SW480 (cell line): ENCODE measurements around the gene HIBADH.

Experiments used
- DNase-seq: peaks from one replicate; pipeline ENCODE4 v3.0.0-alpha.2; 2016; ENCODE audit warnings: low spot score

The HIBADH gene

GRCh38 chr7:27662490-27663205 is at the start of gene HIBADH:
Gene HIBADH, minus strand, starts transcription at chr7:27662883. Its CDS starts 95 bp downstream, at chr7:27662788.
- DNase-seq, result peak; percentile 100

GRCh38 chr7:27712217-27712616 is 49.5 kb upstream of the HIBADH start:
- no peak for DNase-seq

- DNase-seq, result no peak
Measured at GRCh38 chr7:27709137-27710075, 46.7 kb upstream of the HIBADH start.

GRCh38 chr7:27708485-27708884 is 45.8 kb upstream of the HIBADH start:
- DNase-seq, result no peak

GRCh38 chr7:27705200-27705594 is 42.5 kb upstream of the HIBADH start:
- no peak for DNase-seq

GRCh38 chr7:27704422-27705199 is 41.9 kb upstream of the HIBADH start:
- no peak for DNase-seq

- DNase-seq, result no peak
Measured at GRCh38 chr7:27703181-27703580, 40.5 kb upstream of the HIBADH start.

GRCh38 chr7:27700501-27700900 is 37.8 kb upstream of the HIBADH start:
- DNase-seq, result no peak

GRCh38 chr7:27699751-27700150 is 37.1 kb upstream of the HIBADH start:
- DNase-seq, result no peak

- DNase-seq, result peak; percentile 39
Measured at GRCh38 chr7:27697861-27698430, 35.3 kb upstream of the HIBADH start.

GRCh38 chr7:27695096-27695495 is 32.4 kb upstream of the HIBADH start:
- no peak for DNase-seq

- no peak for DNase-seq
Measured at GRCh38 chr7:27693794-27694193, 31.1 kb upstream of the HIBADH start.

- DNase-seq, result no peak
Measured at GRCh38 chr7:27690649-27691048, 28.0 kb upstream of the HIBADH start.

- DNase-seq, result peak; percentile 32
Measured at GRCh38 chr7:27689591-27690164, 27.0 kb upstream of the HIBADH start.

- DNase-seq, result no peak
Measured at GRCh38 chr7:27689150-27689549, 26.5 kb upstream of the HIBADH start.

GRCh38 chr7:27688646-27689045 is 26.0 kb upstream of the HIBADH start:
- DNase-seq, result no peak

- DNase-seq, result no peak
Measured at GRCh38 chr7:27688056-27688455, 25.4 kb upstream of the HIBADH start.

GRCh38 chr7:27686315-27686714 is 23.6 kb upstream of the HIBADH start:
- no peak for DNase-seq

GRCh38 chr7:27685893-27686292 is 23.2 kb upstream of the HIBADH start:
- no peak for DNase-seq

GRCh38 chr7:27685209-27685608 is 22.5 kb upstream of the HIBADH start:
- DNase-seq, result no peak

GRCh38 chr7:27684491-27684890 is 21.8 kb upstream of the HIBADH start:
- DNase-seq, result no peak

- DNase-seq, result no peak
Measured at GRCh38 chr7:27680610-27681009, 17.9 kb upstream of the HIBADH start.
